T-helper 17 cell (primary cell): ENCODE results near the gene CRIM1. TPM values are rescaled to one million over a fixed set of nuclear protein-coding genes. Genes with fewer than 3 reads are reported as not detected.

Experiments used
- ATAC-seq: fragments of 150-1000 bp; cut with Tn5 transposase; 2 replicates; pipeline ENCODE4 v1.10.0; 2021; ENCODE audit warnings: mild to moderate bottlenecking, moderate library complexity
- DNase-seq, 3 donors: peaks; one replicate each; pipeline versions ENCODE4 v3.0.0 to v3.0.0-alpha.2; 2020 to 2021
- H3K9me3 ChIP-seq: one replicate; pipeline ENCODE4 v1.7.0; 2013; ENCODE audit warnings: low read length, mild to moderate bottlenecking; ENCODE audit not compliant: control insufficient read depth, poor library complexity, severe bottlenecking
- H3K27ac Mint-ChIP-seq: one replicate; pipeline ENCODE4 v1.8.0; 2022; ENCODE audit warnings: mild to moderate bottlenecking, moderate library complexity, mixed read lengths
- H3K27me3 Mint-ChIP-seq: one replicate; pipeline ENCODE4 v1.8.0; 2022; ENCODE audit warnings: mixed read lengths
- H3K36me3 Mint-ChIP-seq: one replicate; pipeline ENCODE4 v1.8.0; 2022; ENCODE audit warnings: low read depth, mixed read lengths
- H3K4me1 Mint-ChIP-seq: one replicate; pipeline ENCODE4 v1.8.0; 2022; ENCODE audit warnings: mild to moderate bottlenecking, mixed read lengths
- H3K4me3 Mint-ChIP-seq: one replicate; pipeline ENCODE4 v1.8.0; 2022; ENCODE audit warnings: mild to moderate bottlenecking, moderate library complexity, mixed read lengths
- total RNA-seq, 4 donors: library from RNA in 2 of 4; stranded (reverse) in 2 of 4; gene quantifications; one replicate each; pipeline ENCODE4 v1.2.3 and lab custom pipeline; 2022 to 2026

The CRIM1 gene
- total RNA-seq, 2 donors from 2014 or later: 2.2 to 2.3 TPM

GRCh38 chr2:36556842-36557241 lies 201.3 kb downstream of the CRIM1 start:
- Mint-ChIP-seq H3K36me3 (peaks cover 11% of the 10 kb centered on the region), H3K4me3 (no peak overlapping the region), H3K4me1 (peaks cover 9% of the 10 kb centered on the region), H3K27me3 (no peaks in the 10 kb centered on the region), H3K27ac (no peak overlapping the region)
- no peaks in the 10 kb centered on the region for H3K9me3 ChIP-seq
- DNase-seq (no peak), ATAC-seq (no peak)

GRCh38 chr2:36559221-36559942 lies 203.8 kb downstream of the CRIM1 start:
- DNase-seq: no peak
- ATAC-seq: no peak
- H3K36me3 Mint-ChIP-seq: peaks cover 14% of the 10 kb centered on the region

GRCh38 chr2:36560726-36561125 lies 205.1 kb downstream of the CRIM1 start:
- no peak overlapping the region for H3K4me3 Mint-ChIP-seq
- no peak for DNase-seq
- no peak overlapping the region for H3K27ac Mint-ChIP-seq
- no peaks in the 10 kb centered on the region for H3K9me3 ChIP-seq
- H3K4me1 Mint-ChIP-seq: peaks cover 19% of the 10 kb centered on the region
- H3K27me3 Mint-ChIP-seq: no peaks in the 10 kb centered on the region
- no peak for ATAC-seq
- H3K36me3 Mint-ChIP-seq: peaks cover 10% of the 10 kb centered on the region

More at GRCh38 chr2:36559221-36559942, 203.8 kb downstream of the CRIM1 start:
- H3K9me3 ChIP-seq: no peaks in the 10 kb centered on the region
- Mint-ChIP-seq H3K27me3 (no peaks in the 10 kb centered on the region), H3K27ac (no peak overlapping the region), H3K4me1 (peaks cover 14% of the 10 kb centered on the region), H3K4me3 (no peak overlapping the region)

GRCh38 chr2:36561237-36561944 lies 205.8 kb downstream of the CRIM1 start:
- no peak for DNase-seq
- peaks cover 16% of the 10 kb centered on the region for H3K4me1 Mint-ChIP-seq
- no peaks in the 10 kb centered on the region for H3K27me3 Mint-ChIP-seq
- no peaks in the 10 kb centered on the region for H3K9me3 ChIP-seq
- H3K36me3 Mint-ChIP-seq: peaks cover 10% of the 10 kb centered on the region
- ATAC-seq: no peak
- H3K4me3 Mint-ChIP-seq: no peak overlapping the region
- H3K27ac Mint-ChIP-seq: no peak overlapping the region

GRCh38 chr2:36562240-36562639 lies 206.7 kb downstream of the CRIM1 start:
- Mint-ChIP-seq H3K27ac (no peak overlapping the region), H3K4me3 (no peak overlapping the region), H3K4me1 (peaks cover 20% of the 10 kb centered on the region), H3K27me3 (no peaks in the 10 kb centered on the region), H3K36me3 (peaks cover 15% of the 10 kb centered on the region)
- DNase-seq: no peak
- no peaks in the 10 kb centered on the region for H3K9me3 ChIP-seq
- no peak for ATAC-seq

GRCh38 chr2:36562973-36563532 lies 207.5 kb downstream of the CRIM1 start:
- H3K36me3 Mint-ChIP-seq: peaks cover 15% of the 10 kb centered on the region
- H3K9me3 ChIP-seq: no peaks in the 10 kb centered on the region
- peaks cover 20% of the 10 kb centered on the region for H3K4me1 Mint-ChIP-seq
- H3K4me3 Mint-ChIP-seq: no peak overlapping the region
- ATAC-seq (no peak), DNase-seq (no peak)
- no peaks in the 10 kb centered on the region for H3K27me3 Mint-ChIP-seq
- peak overlapping the region; percentile 47 for H3K27ac Mint-ChIP-seq

GRCh38 chr2:36564377-36564930 lies 208.9 kb downstream of the CRIM1 start:
- no peak overlapping the region for H3K27ac Mint-ChIP-seq
- no peak overlapping the region for H3K4me3 Mint-ChIP-seq
- H3K9me3 ChIP-seq: no peaks in the 10 kb centered on the region
- no peaks in the 10 kb centered on the region for H3K27me3 Mint-ChIP-seq
- peaks cover 18% of the 10 kb centered on the region for H3K4me1 Mint-ChIP-seq
- H3K36me3 Mint-ChIP-seq: peaks cover 15% of the 10 kb centered on the region
- DNase-seq: no peak
- ATAC-seq: no peak

GRCh38 chr2:36565712-36566111 lies 210.1 kb downstream of the CRIM1 start:
- Mint-ChIP-seq H3K4me1 (peaks cover 20% of the 10 kb centered on the region), H3K27me3 (no peaks in the 10 kb centered on the region), H3K4me3 (no peak overlapping the region), H3K36me3 (peaks cover 11% of the 10 kb centered on the region), H3K27ac (peak overlapping the region; percentile 51)
- ATAC-seq: no peak
- no peaks in the 10 kb centered on the region for H3K9me3 ChIP-seq
- DNase-seq: no peak

- peaks cover 18% of the 10 kb centered on the region for H3K4me1 Mint-ChIP-seq
- no peak overlapping the region for H3K27ac Mint-ChIP-seq
- H3K36me3 Mint-ChIP-seq: peaks cover 11% of the 10 kb centered on the region
- no peak overlapping the region for H3K4me3 Mint-ChIP-seq
- ATAC-seq (no peak), DNase-seq (no peak)
- H3K27me3 Mint-ChIP-seq: no peaks in the 10 kb centered on the region
- no peaks in the 10 kb centered on the region for H3K9me3 ChIP-seq
Measured at GRCh38 chr2:36566887-36567286, 211.3 kb downstream of the CRIM1 start.

GRCh38 chr2:36567711-36568408 lies 212.3 kb downstream of the CRIM1 start:
- Mint-ChIP-seq H3K27me3 (no peaks in the 10 kb centered on the region), H3K4me3 (no peak overlapping the region), H3K27ac (no peak overlapping the region), H3K36me3 (peaks cover 11% of the 10 kb centered on the region), H3K4me1 (peaks cover 18% of the 10 kb centered on the region)
- ATAC-seq (no peak), DNase-seq (no peak)
- H3K9me3 ChIP-seq: no peaks in the 10 kb centered on the region

- Mint-ChIP-seq H3K36me3 (peaks cover 8% of the 10 kb centered on the region), H3K4me1 (peaks cover 15% of the 10 kb centered on the region), H3K27me3 (no peaks in the 10 kb centered on the region), H3K27ac (peak overlapping the region; percentile 49), H3K4me3 (no peak overlapping the region)
- ATAC-seq (no peak), DNase-seq (no peak)
- H3K9me3 ChIP-seq: no peaks in the 10 kb centered on the region
Measured at GRCh38 chr2:36568516-36569246, 213.1 kb downstream of the CRIM1 start.

GRCh38 chr2:36569267-36569856 lies 213.8 kb downstream of the CRIM1 start:
- Mint-ChIP-seq H3K36me3 (peaks cover 6% of the 10 kb centered on the region), H3K27ac (peak overlapping the region; percentile 49), H3K27me3 (no peaks in the 10 kb centered on the region), H3K4me3 (no peak overlapping the region), H3K4me1 (peaks cover 11% of the 10 kb centered on the region)
- ATAC-seq: no peak
- no peak for DNase-seq
- no peaks in the 10 kb centered on the region for H3K9me3 ChIP-seq
